LNCaP clone FGC (cell line): Measurements from ENCODE around the gene RAPGEF5.

Experiments
- DNase-seq: peaks from one replicate; pipeline ENCODE4 v3.0.0-alpha.2; 2011; ENCODE audit warnings: low read depth
- H3K4me3 ChIP-seq: 2 replicates; pipeline ENCODE4 v1.5.1; 2011; ENCODE audit warnings: mild to moderate bottlenecking, low read depth, low read length, control low read depth
- CTCF ChIP-seq: IDR thresholded peaks from 2 replicates; pipeline ENCODE4 v1.5.1; 2012; ENCODE audit warnings: mild to moderate bottlenecking; ENCODE audit not compliant: control insufficient read depth, insufficient read depth; ENCODE audit errors: extremely low read depth

RAPGEF5 gene

GRCh38 chr7:22219036-22219435 lies 137.9 kb downstream of the RAPGEF5 start:
- TF ChIP-seq CTCF, result no peak
- DNase-seq, result no peak
- no peak overlapping the region for H3K4me3 ChIP-seq

GRCh38 chr7:22216832-22217475 lies 140.0 kb downstream of the RAPGEF5 start:
- no peak for DNase-seq
- H3K4me3 ChIP-seq, result no peak overlapping the region
- no peak for TF ChIP-seq CTCF

- DNase-seq, result no peak
- TF ChIP-seq CTCF, result no peak
- H3K4me3 ChIP-seq, result no peak overlapping the region
Observed at GRCh38 chr7:22216309-22216708, 140.6 kb downstream of the RAPGEF5 start.

- DNase-seq, result no peak
- TF ChIP-seq CTCF, result no peak
- no peak overlapping the region for H3K4me3 ChIP-seq
Observed at GRCh38 chr7:22214000-22214399, 143.0 kb downstream of the RAPGEF5 start.

- DNase-seq, result no peak
- no peak for TF ChIP-seq CTCF
- H3K4me3 ChIP-seq, result no peak overlapping the region
Observed at GRCh38 chr7:22213081-22213480, 143.9 kb downstream of the RAPGEF5 start.

GRCh38 chr7:22210967-22211366 lies 146.0 kb downstream of the RAPGEF5 start:
- no peak overlapping the region for H3K4me3 ChIP-seq
- no peak for DNase-seq
- TF ChIP-seq CTCF, result no peak

- no peak for DNase-seq
- no peak overlapping the region for H3K4me3 ChIP-seq
- no peak for TF ChIP-seq CTCF
Observed at GRCh38 chr7:22210355-22210754, 146.6 kb downstream of the RAPGEF5 start.
